ENCODE results near the gene SCN1B. TPM values are rescaled to one million over a fixed set of nuclear protein-coding genes. Genes with fewer than 3 reads are reported as not detected.

The SCN1B gene
- total and polyA plus RNA-seq, 3 donors from 2014 or later = 3.5 to 7.5 (median 6.6) TPM

- no peak for DNase-seq
- Histone ChIP-seq H3K9me3 (no peaks in the 10 kb centered on the region), H3K27me3 (no peaks in the 10 kb centered on the region), H3K4me1 (no peaks in the 10 kb centered on the region), H3K4me3 (no peak overlapping the region), H3K36me3 (ENCODE audit: low read depth, missing control alignments) (no peaks in the 10 kb centered on the region), H3K27ac (no peak overlapping the region)
- 37 to 43% methylated on average over 7 of the region's 7 CpGs for WGBS, 2 donors
- TF ChIP-seq CTCF (IDR thresholded peaks at IDR 0.05) = no peak
- no peak for TF ChIP-seq POLR2A (IDR thresholded peaks at IDR 0.05)
- intact Hi-C loops (cut with DNase I; ENCODE audit: low total_unique reads) = no loop called here
Measured at GRCh38 chr19:34985249-34986022, 44.8 kb upstream of the SCN1B start.

GRCh38 chr19:34988119-34988518, 42.2 kb upstream of the SCN1B start:
- H3K9me3 ChIP-seq = no peaks in the 10 kb centered on the region
- TF ChIP-seq CTCF (IDR thresholded peaks at IDR 0.05) (no peak), POLR2A (IDR thresholded peaks at IDR 0.05) (no peak)
- H3K27me3 ChIP-seq = no peaks in the 10 kb centered on the region
- H3K4me3 ChIP-seq = no peak overlapping the region
- intact Hi-C loops (cut with DNase I; ENCODE audit: low total_unique reads) = no loop called here
- no peak overlapping the region for H3K27ac ChIP-seq
- 97 to 100% methylated on average over 1 of the region's 1 CpG for WGBS, 2 donors
- DNase-seq = no peak
- H3K4me1 ChIP-seq = no peaks in the 10 kb centered on the region
- no peaks in the 10 kb centered on the region for H3K36me3 ChIP-seq (ENCODE audit: low read depth, missing control alignments)

- H3K4me1 ChIP-seq = peaks cover 2% of the 10 kb centered on the region
- H3K9me3 ChIP-seq = no peaks in the 10 kb centered on the region
- no peaks in the 10 kb centered on the region for H3K27me3 ChIP-seq
- no peak overlapping the region for H3K4me3 ChIP-seq
- intact Hi-C loops (cut with DNase I; ENCODE audit: low total_unique reads) = no loop called here
- DNase-seq = no peak
- H3K27ac ChIP-seq = no peak overlapping the region
- TF ChIP-seq POLR2A (IDR thresholded peaks at IDR 0.05) = no peak
- no peak for TF ChIP-seq CTCF (IDR thresholded peaks at IDR 0.05)
- no peaks in the 10 kb centered on the region for H3K36me3 ChIP-seq (ENCODE audit: low read depth, missing control alignments)
- WGBS, 2 donors = 77 to 89% methylated on average over 6 of the region's 6 CpGs
Measured at GRCh38 chr19:34989298-34989697, 41.0 kb upstream of the SCN1B start.

GRCh38 chr19:34990578-34991192, 39.6 kb upstream of the SCN1B start:
- Histone ChIP-seq H3K27me3 (no peaks in the 10 kb centered on the region), H3K36me3 (ENCODE audit: low read depth, missing control alignments) (no peaks in the 10 kb centered on the region), H3K27ac (no peak overlapping the region), H3K4me1 (peaks cover 12% of the 10 kb centered on the region), H3K9me3 (no peaks in the 10 kb centered on the region), H3K4me3 (no peak overlapping the region)
- WGBS, 2 donors = 80 to 82% methylated on average over 13 of the region's 13 CpGs
- intact Hi-C loops (cut with DNase I; ENCODE audit: low total_unique reads) = no loop called here
- TF ChIP-seq POLR2A (IDR thresholded peaks at IDR 0.05) (no peak), CTCF (IDR thresholded peaks at IDR 0.05) (no peak)
- no peak for DNase-seq
